Activated CD8-positive, alpha-beta T cell treated with anti-CD3 and anti-CD28 coated beads for 36 hours (primary cell): ENCODE measurements around the gene PAWR. TPM values are rescaled to one million over a fixed set of nuclear protein-coding genes. Genes with fewer than 3 reads are reported as not detected.
"Not testable (repeated sequence)": the region's sequence is repeated elsewhere in the genome, so short reads cannot be mapped to it uniquely, and the experiment has no call there.

Experiments used
- ATAC-seq: fragments of 200-7000 bp; cut with Tn5 transposase; one replicate; pipeline ENCODE4 v1.10.0; 2021; ENCODE audit warnings: mild to moderate bottlenecking, moderate library complexity
- CTCF ChIA-PET: fragments of 350-600 bp; sonication (Branson Sonifier 250); formaldehyde crosslinking; loops from one replicate; lab custom pipeline; 2021; ENCODE audit warnings: antibody characterized with exemption; lab: Charles Lee
- POLR2A ChIA-PET: fragments of 350-600 bp; sonication (Branson Sonifier 250); formaldehyde crosslinking; loops from one replicate; lab custom pipeline; 2021; ENCODE audit warnings: antibody characterized with exemption; lab: Charles Lee
- DNase-seq: peaks from one replicate; pipeline ENCODE4 v3.0.0-alpha.2; 2020
- H3K27ac Mint-ChIP-seq: one replicate; pipeline ENCODE4 v1.8.0; 2021; ENCODE audit warnings: mild to moderate bottlenecking, mixed read lengths
- H3K27me3 Mint-ChIP-seq: one replicate; pipeline ENCODE4 v1.8.0; 2021; ENCODE audit warnings: mixed read lengths
- H3K36me3 Mint-ChIP-seq: one replicate; pipeline ENCODE4 v1.8.0; 2021; ENCODE audit warnings: low read depth, mixed read lengths
- H3K4me1 Mint-ChIP-seq: one replicate; pipeline ENCODE4 v1.8.0; 2021; ENCODE audit warnings: low read depth, mixed read lengths
- H3K4me3 Mint-ChIP-seq: one replicate; pipeline ENCODE4 v1.8.0; 2021; ENCODE audit warnings: mild to moderate bottlenecking, moderate library complexity, mixed read lengths
- H3K9me3 Mint-ChIP-seq: one replicate; pipeline ENCODE4 v1.8.0; 2021; ENCODE audit warnings: mixed read lengths
- CTCF ChIP-seq: fragments of 200-600 bp; IDR thresholded peaks from one replicate; pipeline ENCODE4 v1.8.0; 2022; ENCODE audit warnings: antibody characterized with exemption, mild to moderate bottlenecking
- intact Hi-C: fragments of 100-400 bp; cut with micrococcal nuclease; formaldehyde crosslinking; loops from one replicate; pipeline ENCODE4 v1.10.0; 2022
- total RNA-seq, 2 experiments: library from RNA; stranded (reverse); gene quantifications; one replicate each; pipeline ENCODE4 v1.2.3, GENCODE V29; 2021

The PAWR gene
- total RNA-seq, 2 experiments from 2014 or later: 5.5 to 5.8 TPM

DNA sequence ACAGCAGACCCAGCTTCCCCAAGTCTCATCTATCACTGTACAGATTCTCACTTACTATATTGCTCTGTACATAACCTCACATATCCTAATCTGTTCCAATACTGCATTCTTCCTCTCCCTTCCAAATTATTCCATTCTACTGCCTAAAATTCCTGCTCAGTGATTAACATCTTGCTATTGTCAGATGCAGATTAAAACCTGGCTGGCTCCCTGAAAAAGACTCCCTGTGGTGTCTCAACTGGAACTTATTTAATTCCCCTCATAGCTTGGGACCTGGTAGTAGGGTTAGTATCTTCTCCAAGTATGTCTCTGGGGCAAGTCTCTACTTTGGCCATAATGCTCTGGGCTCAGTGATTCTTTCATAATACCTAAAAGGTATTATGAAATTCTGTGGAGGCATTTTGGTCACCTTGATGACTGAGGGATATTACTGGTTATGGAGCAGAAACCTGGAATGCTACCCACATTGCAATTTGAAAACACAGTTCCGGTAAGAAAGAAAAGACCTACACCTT, 55.8 kb downstream of the PAWR start:
- CTCF ChIA-PET: no interaction called here
- Mint-ChIP-seq H3K4me1 (no peaks in the 10 kb centered on the region), H3K27ac (no peak overlapping the region)

DNA sequence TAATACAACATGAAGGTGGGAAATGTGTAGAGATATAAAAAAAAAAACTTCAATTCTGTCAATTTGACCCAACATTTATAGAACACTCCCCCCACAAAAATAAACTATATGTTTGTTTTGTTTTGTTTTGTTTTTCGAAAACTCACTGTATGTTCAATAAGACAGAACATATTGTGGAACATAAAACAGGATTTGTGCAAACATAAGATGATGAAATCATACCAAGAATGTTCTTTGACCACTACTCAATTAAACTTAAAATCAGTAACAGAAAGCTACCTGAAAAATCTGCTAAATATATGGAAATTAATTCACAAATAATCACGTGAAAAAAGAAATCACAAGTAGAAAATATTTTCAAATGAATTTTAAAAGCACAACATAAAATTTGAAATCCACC, 61.2 kb downstream of the PAWR start:
- intact Hi-C loops: no loop called here
- no peaks in the 10 kb centered on the region for H3K27me3 Mint-ChIP-seq
- CTCF ChIA-PET: no interaction called here
- POLR2A ChIA-PET: no interaction called here
- TF ChIP-seq CTCF: no peak
- H3K9me3 Mint-ChIP-seq: peaks cover 4% of the 10 kb centered on the region
- DNase-seq: no peak
- H3K36me3 Mint-ChIP-seq: no peaks in the 10 kb centered on the region
- H3K4me1 Mint-ChIP-seq: no peaks in the 10 kb centered on the region
- no peak for ATAC-seq
- no peak overlapping the region for H3K4me3 Mint-ChIP-seq
- H3K27ac Mint-ChIP-seq: no peak overlapping the region

More for the DNA sequence above, 55.8 kb downstream of the PAWR start:
- H3K36me3 Mint-ChIP-seq: no peaks in the 10 kb centered on the region
- no peak overlapping the region for H3K4me3 Mint-ChIP-seq
- intact Hi-C loops: no loop called here
- DNase-seq (no peak), ATAC-seq (no peak)
- H3K9me3 Mint-ChIP-seq: no peaks in the 10 kb centered on the region
- no peak for TF ChIP-seq CTCF
- POLR2A ChIA-PET: no interaction called here
- H3K27me3 Mint-ChIP-seq: no peaks in the 10 kb centered on the region

DNA sequence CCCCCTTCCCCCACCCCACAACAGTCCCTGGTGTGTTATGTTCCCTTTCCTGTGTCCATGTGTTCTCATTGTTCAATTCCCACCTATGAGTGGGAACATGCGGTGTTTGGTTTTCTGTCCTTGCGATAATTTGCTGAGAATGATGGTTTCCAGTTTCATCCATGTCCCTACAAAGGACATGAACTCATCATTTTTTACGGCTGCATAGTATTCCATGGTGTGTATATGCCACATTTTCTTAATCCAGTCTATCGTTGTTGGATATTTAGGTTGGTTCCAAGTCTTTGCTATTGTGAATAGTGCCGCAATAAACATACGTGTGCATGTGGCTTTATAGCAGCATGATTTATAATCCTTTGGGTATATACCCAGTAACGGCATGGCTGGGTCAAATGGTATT, 64.0 kb downstream of the PAWR start:
- intact Hi-C loops, CTCF ChIA-PET, H3K27ac Mint-ChIP-seq, H3K36me3 Mint-ChIP-seq, H3K9me3 Mint-ChIP-seq, H3K4me1 Mint-ChIP-seq, H3K4me3 Mint-ChIP-seq, ATAC-seq, POLR2A ChIA-PET, DNase-seq, H3K27me3 Mint-ChIP-seq: not testable (repeated sequence)

DNA sequence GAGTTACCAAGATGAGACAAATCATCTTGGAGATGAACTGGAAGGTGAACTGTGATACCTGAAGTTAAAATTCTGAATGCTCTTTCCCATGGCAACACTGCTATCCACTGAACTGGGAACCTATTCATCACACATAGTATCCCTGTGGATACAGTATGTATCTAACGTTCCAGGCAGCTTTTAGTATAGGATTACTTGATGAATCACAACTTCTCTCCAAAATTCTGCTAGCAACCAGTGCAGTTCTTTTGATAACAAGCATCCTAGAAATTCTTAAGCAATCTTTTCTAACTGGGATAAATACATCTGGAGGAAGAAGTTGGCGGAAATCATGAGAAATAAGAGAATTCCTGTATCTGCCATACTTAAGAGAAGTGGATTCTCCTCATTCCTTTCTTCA, 66.4 kb downstream of the PAWR start:
- no peak overlapping the region for H3K4me3 Mint-ChIP-seq
- H3K27ac Mint-ChIP-seq: no peak overlapping the region
- intact Hi-C loops: no loop called here
- ChIA-PET CTCF (no interaction called here), POLR2A (no interaction called here)
- H3K36me3 Mint-ChIP-seq: no peaks in the 10 kb centered on the region
- H3K4me1 Mint-ChIP-seq: no peaks in the 10 kb centered on the region
- peaks cover 4% of the 10 kb centered on the region for H3K9me3 Mint-ChIP-seq
- ATAC-seq (no peak), DNase-seq (no peak)
- H3K27me3 Mint-ChIP-seq: no peaks in the 10 kb centered on the region
- no peak for TF ChIP-seq CTCF

DNA sequence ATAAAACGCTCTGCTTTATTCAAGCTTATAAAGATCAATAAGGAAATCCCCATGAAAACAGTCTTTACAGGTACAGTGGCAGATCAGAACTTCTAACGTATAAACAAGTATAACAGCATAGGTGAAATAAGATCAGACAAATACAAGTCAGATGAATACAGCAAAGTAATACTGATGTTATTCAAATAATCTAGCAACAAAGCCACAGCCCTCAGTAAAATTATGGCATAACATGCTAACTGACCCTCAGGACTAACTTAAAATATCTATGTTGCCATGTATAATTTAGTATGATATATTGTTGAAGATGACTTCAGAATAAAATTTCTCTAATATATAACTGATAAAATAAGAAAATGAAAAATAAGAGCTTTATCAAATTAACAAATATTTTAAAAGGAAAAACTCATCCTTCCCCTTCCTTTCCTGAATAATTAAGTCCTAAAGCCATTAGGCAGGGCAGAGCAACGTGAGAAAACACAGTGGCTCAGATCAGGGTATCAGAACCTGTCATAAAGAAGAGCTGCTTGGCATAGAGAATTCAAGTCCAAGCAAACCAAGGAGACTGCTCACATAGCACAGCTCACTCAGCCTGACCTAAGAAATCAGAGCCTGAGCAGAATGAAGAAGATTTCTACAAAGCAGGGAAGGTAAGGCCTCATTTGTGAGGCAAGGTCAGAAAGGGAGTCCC, 70.7 kb downstream of the PAWR start:
- Mint-ChIP-seq H3K27me3 (no peaks in the 10 kb centered on the region), H3K36me3 (no peaks in the 10 kb centered on the region), H3K27ac (no peak overlapping the region), H3K4me1 (no peaks in the 10 kb centered on the region), H3K9me3 (no peaks in the 10 kb centered on the region), H3K4me3 (no peak overlapping the region)
- no peak for DNase-seq
- ChIA-PET POLR2A (no interaction called here), CTCF (no interaction called here)
- intact Hi-C loops: no loop called here
- no peak for ATAC-seq
- no peak for TF ChIP-seq CTCF
